ENCODE measurements around the gene IRGC. TPM values are rescaled to one million over a fixed set of nuclear protein-coding genes. Genes with fewer than 3 reads are reported as not detected.

IRGC gene
- total RNA-seq, 1 experiment from 2014 or later, result not detected

GRCh38 chr19:43718627-43719377 lies 2.9 kb downstream of the IRGC start:
- no peak for DNase-seq
- Histone ChIP-seq H2BK20ac (ENCODE audit: low read depth, low read length, poor library complexity, severe bottlenecking) (no peak overlapping the region), H2AK5ac (ENCODE audit: insufficient read length, low read length) (no peak overlapping the region), H2AFZ (ENCODE audit: low read length) (no peak overlapping the region), H4K20me1 (ENCODE audit: control insufficient read depth, insufficient read depth, insufficient read length) (no peaks in the 10 kb centered on the region), H4K5ac (ENCODE audit: insufficient read length, low read depth, low read length) (no peak overlapping the region), H4K91ac (ENCODE audit: insufficient read length, low read depth, low read length) (no peak overlapping the region), H2BK5ac (ENCODE audit: insufficient read length, low read length) (no peak overlapping the region), H3K4me2 (ENCODE audit: insufficient read depth, insufficient read length, low read length) (no peak overlapping the region), H3K9me3 (ENCODE audit: control insufficient read depth, low read depth, low read length) (no peaks in the 10 kb centered on the region), H3K27ac (ENCODE audit: insufficient read length, low read depth, low read length) (no peak overlapping the region), H3K4me1 (ENCODE audit: insufficient read depth, low read length) (no peaks in the 10 kb centered on the region), H3K9ac (ENCODE audit: extremely low read depth, insufficient read length, low read length) (no peak overlapping the region), H2BK120ac (ENCODE audit: low read depth, low read length, poor library complexity, severe bottlenecking) (no peak overlapping the region), H4K8ac (replicated peaks; ENCODE audit: insufficient read length, low read depth, low read length) (no peak overlapping the region), H3K23me2 (ENCODE audit: insufficient read length, low read depth, low read length, poor library complexity, severe bottlenecking) (peaks cover 2% of the 10 kb centered on the region), H3K14ac (ENCODE audit: insufficient read depth, low read length) (no peak overlapping the region), H3T11ph (ENCODE audit: low read length) (no peak overlapping the region), H3K56ac (ENCODE audit: insufficient read length, low read depth, low read length) (no peak overlapping the region), H3K23ac (ENCODE audit: insufficient read length, low read depth, low read length) (no peak overlapping the region), H2BK15ac (ENCODE audit: low read depth, low read length) (no peak overlapping the region), H2BK12ac (ENCODE audit: insufficient read length, low read depth, low read length) (no peak overlapping the region), H3K18ac (ENCODE audit: insufficient read length, low read depth, low read length) (no peak overlapping the region), H3K4ac (ENCODE audit: low read depth, low read length) (no peak overlapping the region), H3K27me3 (ENCODE audit: insufficient read depth, low read length) (no peaks in the 10 kb centered on the region), H3K79me2 (ENCODE audit: insufficient read depth, low read length) (no peaks in the 10 kb centered on the region), H3K79me1 (ENCODE audit: insufficient read depth, low read depth, low read length, poor library complexity, severe bottlenecking) (no peaks in the 10 kb centered on the region)
- Mint-ChIP-seq H3K4me1 (peaks cover 6 to 16% of the 10 kb centered on the region in 2 experiments; a peak in 3 of 4 replicates), H3K4me3 (no peak overlapping the region), H3K9me3 (no peaks in the 10 kb centered on the region), H3K27ac (peak overlapping the region in 1 of 3 experiments; percentile 57; a peak in 1 of 7 replicates), H3K27me3 (ENCODE audit: low read depth) (peaks cover 8% of the 10 kb centered on the region), H3K36me3 (ENCODE audit: insufficient read depth in 1 of 3, low read depth in 3 of 3) (no peaks in the 10 kb centered on the region)
- no peak for TF ChIP-seq CTCF (conservative IDR thresholded peaks at IDR 0.05)
- WGBS (ENCODE audit: extremely low coverage, insufficient read length, low lambda C conversion rate), result no CpG with 5 or more reads among the region's 60 CpGs

Measured in H9 (cell line).